ENCODE measurements around the gene EIF4E1B. TPM values are rescaled to one million over a fixed set of nuclear protein-coding genes. Genes with fewer than 3 reads are reported as not detected.

EIF4E1B gene
- total RNA-seq, 1 experiment from 2014 or later: not detected

DNA sequence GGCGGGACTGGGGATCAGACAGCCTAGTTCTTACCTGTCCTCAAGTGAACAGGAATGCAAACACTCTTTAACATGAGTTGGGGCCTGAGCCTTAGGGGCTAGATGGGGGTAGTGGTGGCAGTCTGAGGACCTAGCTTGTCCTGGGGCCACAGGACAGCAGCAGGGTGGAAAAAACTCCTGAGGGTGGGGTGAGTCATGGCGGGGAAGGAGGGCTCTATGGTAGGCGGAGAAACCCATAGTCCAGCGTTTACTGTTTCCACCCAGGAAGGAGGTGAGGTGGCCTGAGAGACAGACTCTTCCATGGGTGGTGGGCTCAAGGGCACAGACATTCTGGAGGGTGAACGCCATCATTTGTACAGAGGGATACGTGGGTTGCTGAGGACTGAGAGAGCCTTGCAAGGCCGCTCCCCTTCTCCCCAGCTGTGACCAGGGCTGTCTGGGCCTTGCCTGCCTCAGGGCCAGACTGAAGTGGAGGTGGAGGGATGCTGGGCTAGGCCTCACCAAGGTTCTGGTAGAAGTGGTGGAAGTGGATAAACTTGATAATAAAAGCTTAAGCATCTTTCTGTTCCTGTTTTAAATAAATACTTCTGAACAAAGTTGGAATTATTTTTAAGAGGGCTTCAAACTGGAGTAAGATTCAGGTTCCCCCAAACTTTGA is 15.7 kb downstream of the EIF4E1B start:
- DNase-seq (ENCODE audit: low read depth): no peak

DNA sequence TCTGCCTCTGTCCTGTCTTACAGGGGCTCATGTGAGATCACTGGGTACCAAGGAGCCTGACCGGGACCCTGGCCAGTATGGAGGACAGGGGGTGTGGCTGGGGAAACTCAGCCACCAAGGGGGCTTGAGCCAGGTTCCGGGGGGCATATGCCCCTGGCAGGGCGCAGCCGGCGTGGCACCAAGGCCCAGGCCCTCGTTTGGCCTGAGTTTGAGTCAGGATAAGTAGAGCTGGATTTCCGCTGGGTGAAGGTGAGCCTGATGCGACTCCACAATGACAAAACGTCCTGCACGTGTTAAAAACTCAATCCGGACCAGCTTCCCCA is 16.2 kb downstream of the EIF4E1B start:
- DNase-seq (ENCODE audit: low read depth): no peak

DNA sequence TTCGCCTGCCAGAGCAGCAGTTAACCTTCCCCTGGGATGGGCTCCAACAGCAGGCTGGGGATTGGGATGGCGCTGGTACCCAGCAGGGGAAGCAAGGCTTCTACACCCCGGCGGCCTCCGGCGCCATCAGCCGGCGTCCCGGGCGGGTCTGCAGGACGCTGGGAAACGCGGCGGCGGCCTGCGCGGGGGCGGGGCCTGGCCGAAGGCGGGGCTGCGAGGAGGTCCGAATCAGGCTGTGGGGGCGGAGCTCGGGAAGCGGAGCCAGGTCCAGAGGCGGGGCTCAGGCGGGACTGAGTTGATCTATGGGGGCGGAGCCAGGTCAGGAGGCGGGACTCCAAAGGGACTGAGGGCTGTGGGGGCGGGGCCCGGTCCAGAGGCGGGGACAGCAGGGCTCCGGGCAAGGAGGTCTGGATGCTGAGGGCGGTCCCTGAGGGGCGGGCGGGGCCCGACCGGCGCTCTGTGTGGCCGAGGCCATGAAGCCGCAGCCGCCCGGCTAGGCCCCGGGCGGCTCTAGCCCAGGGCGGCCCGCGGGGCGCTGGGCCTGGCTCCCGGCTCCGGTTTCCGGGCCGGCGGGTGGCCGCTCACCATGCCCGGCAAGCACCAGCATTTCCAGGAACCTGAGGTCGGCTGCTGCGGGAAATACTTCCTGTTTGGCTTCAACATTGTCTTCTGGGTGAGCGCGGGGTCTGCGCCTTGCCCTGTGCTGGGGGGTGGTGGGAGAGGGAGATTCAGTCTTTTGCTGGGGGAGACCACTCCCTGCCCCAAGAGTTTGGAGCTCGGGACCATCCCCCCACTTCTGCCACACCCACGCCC is 16.8 kb downstream of the EIF4E1B start, which contains the start of gene TSPAN17:
TSPAN17 (plus strand) TSS at position 455 of the 813 bp plus-strand sequence; CDS start at position 587, 132 bp downstream.
- peak; percentile 97 for DNase-seq (ENCODE audit: low read depth)

DNA sequence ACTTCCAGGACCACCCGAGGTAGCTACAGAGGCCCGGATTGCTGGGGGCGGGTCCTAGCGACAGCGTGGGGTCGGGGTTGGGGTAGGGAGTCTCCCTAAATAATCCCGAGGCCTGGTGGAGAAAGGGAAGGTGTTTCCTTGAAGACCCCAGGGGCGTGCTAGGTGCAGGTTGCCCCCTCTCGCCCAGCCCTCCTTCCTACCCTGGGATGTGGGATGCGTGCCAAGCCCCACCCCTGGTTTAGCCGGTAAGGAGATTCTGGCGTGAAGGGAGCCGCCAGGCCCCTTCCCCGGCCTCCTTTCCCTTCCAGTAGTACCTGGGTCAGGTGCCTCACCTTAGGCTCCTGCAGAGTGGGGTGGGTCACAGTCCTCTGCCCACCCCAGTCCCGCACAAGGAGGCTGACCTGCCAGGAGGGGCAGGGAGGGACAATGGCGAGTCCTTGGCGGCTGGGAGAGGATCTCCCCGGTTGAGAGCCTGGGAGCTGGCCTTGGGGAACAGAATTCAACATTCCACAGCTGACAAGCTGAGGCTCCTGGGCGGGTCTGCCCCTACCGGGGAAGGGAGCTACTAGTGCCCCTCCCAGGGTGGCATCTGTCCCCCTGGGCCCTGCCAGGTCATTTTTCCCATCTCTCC is 17.5 kb downstream of the EIF4E1B start:
- DNase-seq (ENCODE audit: low read depth): peak; percentile 15

- no peak for DNase-seq (ENCODE audit: low read depth)
These were observed 18.2 kb downstream of the EIF4E1B start for GRCh38 chr5:176648474-176649194.

- no peak for DNase-seq (ENCODE audit: low read depth)
These were observed 19.9 kb downstream of the EIF4E1B start for GRCh38 chr5:176650354-176650884.

DNA sequence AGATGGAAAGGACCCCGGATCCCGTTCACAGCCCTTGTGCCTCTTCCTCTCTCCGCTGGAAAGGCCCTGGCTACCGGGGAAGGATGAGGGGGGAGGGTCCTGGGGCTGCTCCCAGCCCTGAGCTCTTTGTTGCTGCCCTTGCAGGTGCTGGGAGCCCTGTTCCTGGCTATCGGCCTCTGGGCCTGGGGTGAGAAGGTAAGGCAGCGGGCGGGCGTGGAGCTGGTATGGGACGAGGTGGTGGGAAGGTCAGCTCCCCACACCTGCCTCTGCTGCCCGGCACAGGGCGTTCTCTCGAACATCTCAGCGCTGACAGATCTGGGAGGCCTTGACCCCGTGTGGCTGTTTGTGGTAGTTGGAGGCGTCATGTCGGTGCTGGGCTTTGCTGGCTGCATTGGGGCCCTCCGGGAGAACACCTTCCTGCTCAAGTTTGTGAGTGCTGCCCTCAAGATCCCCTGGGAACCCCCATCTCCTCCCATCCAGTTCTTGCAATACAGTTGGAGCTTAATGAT is 21.1 kb downstream of the EIF4E1B start:
- no peak for DNase-seq (ENCODE audit: low read depth)

GRCh38 chr5:176652136-176652535 is 21.7 kb downstream of the EIF4E1B start:
- DNase-seq (ENCODE audit: low read depth): peak; percentile 13

DNA sequence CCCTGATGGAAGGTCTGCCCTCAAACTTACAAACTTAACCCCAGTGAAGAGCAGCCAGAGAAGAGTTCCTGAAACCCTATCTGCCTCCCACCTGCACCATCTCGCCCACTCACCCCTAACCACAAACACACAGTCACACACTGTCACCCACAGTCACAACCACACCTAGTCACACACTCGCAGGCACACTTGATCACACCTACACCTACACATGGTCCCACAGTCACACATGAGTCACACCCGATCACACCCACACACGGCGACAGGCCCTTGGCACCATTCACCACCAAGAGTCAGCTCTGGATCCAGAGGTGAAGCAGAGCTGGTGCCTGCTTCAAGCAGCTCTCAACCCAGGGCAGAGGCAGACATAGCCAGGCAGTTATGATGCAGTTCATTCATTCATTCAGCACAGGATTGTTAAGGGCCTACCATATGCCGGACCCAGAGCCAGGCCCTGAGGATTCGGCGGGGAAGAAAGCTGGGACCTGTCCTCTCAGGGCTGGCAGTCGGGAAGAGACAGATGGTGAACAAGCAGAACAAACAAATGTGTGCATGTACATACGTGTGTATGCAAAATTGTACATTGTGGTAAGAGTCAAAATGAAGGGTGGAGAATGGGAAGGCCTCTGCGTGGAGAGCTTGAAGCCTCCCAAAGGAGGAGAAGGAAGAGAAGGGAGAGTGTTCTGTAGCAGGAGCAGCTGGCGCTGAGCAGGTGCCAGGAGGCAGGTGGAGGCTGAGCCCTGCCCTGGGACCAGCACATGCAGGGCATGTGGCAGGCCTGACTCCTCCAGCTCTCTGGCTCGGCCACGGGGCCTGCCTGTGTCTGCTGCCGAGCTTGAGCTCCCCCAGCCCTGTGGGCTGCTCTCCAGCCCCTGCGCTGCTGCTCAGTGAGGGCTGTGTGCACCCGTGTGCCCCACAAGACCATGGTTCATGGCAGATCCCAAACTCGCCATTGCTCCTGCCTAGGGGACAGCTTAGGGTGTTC is 23.2 kb downstream of the EIF4E1B start:
- no peak for DNase-seq (ENCODE audit: low read depth)

DNA sequence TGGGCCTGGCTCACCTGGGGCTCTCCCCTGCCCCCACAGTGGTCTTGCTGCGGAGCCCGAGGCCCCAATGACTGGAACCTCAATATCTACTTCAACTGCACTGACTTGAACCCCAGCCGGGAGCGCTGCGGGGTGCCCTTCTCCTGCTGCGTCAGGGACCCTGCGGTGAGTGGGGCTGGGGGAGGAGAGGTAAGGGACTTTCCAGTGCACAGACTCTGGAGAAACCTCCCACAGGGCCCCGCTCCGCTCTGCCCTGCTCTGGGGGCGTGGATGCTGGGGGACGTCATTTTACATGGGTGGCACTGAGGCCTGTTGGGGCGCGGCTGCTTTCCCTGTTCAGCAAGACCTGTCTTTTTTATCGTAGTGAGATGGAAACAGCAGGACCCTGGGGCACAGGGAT is 24.4 kb downstream of the EIF4E1B start:
- DNase-seq (ENCODE audit: low read depth): no peak

DNA sequence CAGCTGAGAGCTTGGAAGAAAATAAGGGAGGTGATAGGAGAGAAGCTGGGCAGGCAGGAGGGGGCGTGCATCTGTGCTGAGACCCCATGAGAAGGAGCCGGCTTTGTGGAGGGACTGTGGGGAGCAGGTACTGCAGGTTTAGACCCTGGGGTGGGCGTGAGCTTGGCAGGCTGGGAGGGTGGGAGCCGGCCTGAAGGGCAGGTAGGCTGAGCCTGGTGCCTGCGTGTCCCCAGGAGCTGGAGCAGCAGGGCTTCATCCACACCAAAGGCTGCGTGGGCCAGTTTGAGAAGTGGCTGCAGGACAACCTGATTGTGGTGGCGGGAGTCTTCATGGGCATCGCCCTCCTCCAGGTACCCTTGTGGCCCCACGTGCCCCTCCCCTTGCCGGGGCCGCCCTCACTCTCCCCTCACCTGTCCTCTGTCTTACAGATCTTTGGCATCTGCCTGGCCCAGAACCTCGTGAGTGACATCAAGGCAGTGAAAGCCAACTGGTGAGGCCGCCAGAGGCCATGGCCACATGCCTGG is 26.1 kb downstream of the EIF4E1B start:
- no peak for DNase-seq (ENCODE audit: low read depth)

DNA sequence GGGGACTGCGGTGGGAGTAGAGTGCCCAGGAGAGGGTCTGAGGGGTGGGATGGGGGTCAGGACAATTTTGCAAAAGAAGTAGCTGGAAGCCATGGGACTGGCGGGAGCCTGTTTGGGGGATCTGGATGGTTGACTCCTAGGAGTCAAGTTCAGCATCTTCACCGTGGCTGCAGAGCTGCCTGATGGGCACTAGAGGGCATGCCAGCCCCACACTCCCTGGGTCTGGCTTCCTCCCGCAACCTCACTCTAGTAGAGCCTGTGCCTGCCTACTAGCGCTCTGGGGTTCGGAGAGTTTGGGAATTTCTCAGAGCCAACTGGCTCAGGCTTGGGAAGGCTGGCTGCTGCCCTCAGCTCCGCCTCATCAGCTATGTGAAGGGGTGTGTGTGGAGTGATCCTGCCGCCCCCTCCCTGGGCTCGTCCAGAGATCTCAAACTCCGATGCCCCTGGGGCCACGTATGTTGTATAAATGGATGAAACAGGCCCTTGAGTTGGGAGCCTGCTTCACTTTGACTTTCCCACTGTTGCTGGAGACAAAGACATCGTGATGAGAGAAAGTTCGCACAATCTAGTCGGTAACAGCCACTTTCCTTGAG is 27.6 kb downstream of the EIF4E1B start:
- peak; percentile 71 for DNase-seq (ENCODE audit: low read depth)

- DNase-seq (ENCODE audit: low read depth): peak; percentile 13
These were observed 28.5 kb downstream of the EIF4E1B start for GRCh38 chr5:176658817-176659511.

DNA sequence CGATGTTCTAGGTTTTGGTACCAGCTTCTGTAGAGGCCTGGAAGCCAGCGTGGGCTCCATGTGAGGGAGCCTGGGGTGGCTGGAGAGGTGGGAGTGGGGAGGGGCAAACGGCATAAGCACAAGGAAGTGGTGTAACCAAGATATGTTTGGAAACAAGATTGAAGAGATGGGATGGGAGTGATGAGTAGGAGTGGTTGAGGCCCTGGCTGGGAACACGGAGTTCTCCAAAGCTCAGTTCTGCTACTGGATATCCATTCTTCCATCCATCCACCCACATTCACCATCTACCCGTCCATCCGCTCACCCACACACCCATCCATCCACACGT is 29.0 kb downstream of the EIF4E1B start:
- no peak for DNase-seq (ENCODE audit: low read depth)

DNA sequence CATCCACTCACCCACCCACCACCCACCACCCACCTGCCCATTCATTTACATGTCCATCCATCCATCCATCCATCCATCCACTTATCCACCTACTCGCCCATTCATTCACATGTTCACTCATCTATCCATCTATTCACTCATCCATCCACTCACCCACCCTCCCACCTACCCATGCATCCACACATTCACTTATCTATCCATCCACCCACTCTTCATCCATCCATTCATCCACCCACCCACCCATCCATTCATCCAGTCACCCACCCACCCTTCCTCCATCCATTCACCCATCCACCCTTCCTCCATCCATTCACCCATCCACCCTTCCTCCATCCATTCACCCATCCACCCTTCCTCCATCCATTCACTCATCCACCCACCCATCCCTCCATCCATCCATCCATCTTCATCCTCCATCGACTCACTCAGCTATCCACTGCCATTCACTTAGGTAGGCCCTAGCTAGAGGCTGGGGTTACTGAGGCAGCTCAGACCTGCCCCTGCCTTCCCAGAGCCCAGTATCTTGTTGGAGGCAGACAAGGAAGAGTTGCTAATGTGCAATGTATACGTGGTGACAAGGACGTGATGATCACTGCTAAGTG is 29.5 kb downstream of the EIF4E1B start:
- no peak for DNase-seq (ENCODE audit: low read depth)

GRCh38 chr5:176660530-176660859 is 30.0 kb downstream of the EIF4E1B start:
- DNase-seq (ENCODE audit: low read depth): no peak

GRCh38 chr5:176660860-176661641 is 30.6 kb downstream of the EIF4E1B start:
- peak; percentile 70 for DNase-seq (ENCODE audit: low read depth)

GRCh38 chr5:176661676-176662075 is 31.2 kb downstream of the EIF4E1B start:
- no peak for DNase-seq (ENCODE audit: low read depth)

Measured in HT1080 (cell line).